Measurements from ENCODE around the gene CMPK2. TPM values are rescaled to one million over a fixed set of nuclear protein-coding genes. Genes with fewer than 3 reads are reported as not detected.

The CMPK2 gene
- total RNA-seq, 2 donors from 2014 or later, result 5.3 to 31.1 TPM

DNA sequence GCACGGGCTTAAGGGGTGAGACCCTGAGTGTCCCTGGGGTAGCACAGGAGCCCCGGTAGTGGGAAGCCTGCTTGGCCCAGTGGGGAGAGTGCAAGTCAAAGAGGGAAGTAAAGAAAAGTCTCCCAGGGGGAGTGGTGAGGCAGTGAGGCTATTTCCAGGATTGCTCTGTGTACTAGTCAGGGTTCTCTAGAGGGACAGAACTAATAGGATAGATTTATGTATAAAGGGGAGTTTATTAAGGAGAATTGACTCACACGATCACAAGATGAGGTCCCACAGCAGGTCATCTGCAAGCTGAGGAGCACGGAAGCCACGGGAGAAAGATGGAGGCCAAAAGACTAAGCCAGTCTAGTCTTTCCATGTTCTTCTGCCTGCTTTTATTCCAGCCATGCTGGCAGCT lies 45.5 kb downstream of the CMPK2 start:
- Histone ChIP-seq H3K27ac (no peak overlapping the region), H3K9me3 (no peaks in the 10 kb centered on the region), H3K4me1 (ENCODE audit: control insufficient read depth in 1 of 2, low read depth in 2 of 2) (no peaks in the 10 kb centered on the region), H3K36me3 (no peaks in the 10 kb centered on the region), H3K27me3 (replicated peaks; ENCODE audit: insufficient read depth) (no peaks in the 10 kb centered on the region), H3K4me3 (no peak overlapping the region)
- DNase-seq (ENCODE audit: low spot score) (no peak), ATAC-seq (ENCODE audit: insufficient number of reproducible peaks, low FRiP score, low read depth) (no peak)
- TF ChIP-seq CTCF (IDR thresholded peaks at IDR 0.05), result no peak

- no peak for DNase-seq (ENCODE audit: low spot score)
Observed at GRCh38 chr2:6819668-6820067, 46.0 kb downstream of the CMPK2 start.

DNA sequence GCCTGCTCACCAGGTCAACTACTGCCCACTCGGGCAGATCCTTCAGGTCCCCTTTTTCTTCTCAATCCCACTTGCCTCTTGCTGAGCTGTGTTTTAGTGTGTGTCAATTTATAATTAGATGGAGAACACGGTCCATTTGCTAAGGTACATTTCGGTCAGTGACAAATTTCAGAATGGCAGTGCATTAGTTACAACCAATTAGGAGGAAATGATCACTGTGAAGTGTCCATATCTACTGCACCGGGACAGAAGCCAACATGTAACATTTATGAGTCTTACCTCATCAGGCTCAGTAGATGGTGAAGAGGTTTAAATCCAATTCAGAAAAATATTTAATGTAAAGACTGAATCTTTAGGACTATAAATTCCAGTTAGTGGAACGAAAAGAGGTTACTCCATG lies 47.7 kb downstream of the CMPK2 start:
- TF ChIP-seq CTCF (IDR thresholded peaks at IDR 0.05), result no peak
- Histone ChIP-seq H3K27me3 (replicated peaks; ENCODE audit: insufficient read depth) (no peaks in the 10 kb centered on the region), H3K27ac (no peak overlapping the region), H3K4me3 (no peak overlapping the region), H3K4me1 (ENCODE audit: control insufficient read depth in 1 of 2, low read depth in 2 of 2) (no peaks in the 10 kb centered on the region), H3K36me3 (no peaks in the 10 kb centered on the region), H3K9me3 (no peaks in the 10 kb centered on the region)
- ATAC-seq (ENCODE audit: insufficient number of reproducible peaks, low FRiP score, low read depth) (no peak), DNase-seq (ENCODE audit: low spot score) (no peak)

More at GRCh38 chr2:6819668-6820067, 46.0 kb downstream of the CMPK2 start:
- Histone ChIP-seq H3K9me3 (no peaks in the 10 kb centered on the region), H3K27me3 (replicated peaks; ENCODE audit: insufficient read depth) (no peaks in the 10 kb centered on the region), H3K4me3 (no peak overlapping the region), H3K4me1 (ENCODE audit: control insufficient read depth in 1 of 2, low read depth in 2 of 2) (no peaks in the 10 kb centered on the region), H3K36me3 (no peaks in the 10 kb centered on the region), H3K27ac (no peak overlapping the region)
- TF ChIP-seq CTCF (IDR thresholded peaks at IDR 0.05), result no peak
- ATAC-seq (ENCODE audit: insufficient number of reproducible peaks, low FRiP score, low read depth), result no peak

GRCh38 chr2:6814869-6815268 lies 50.8 kb downstream of the CMPK2 start:
- no peak overlapping the region for H3K27ac ChIP-seq
- no peaks in the 10 kb centered on the region for H3K36me3 ChIP-seq
- TF ChIP-seq CTCF (IDR thresholded peaks at IDR 0.05), result no peak
- DNase-seq (ENCODE audit: low spot score), result no peak
- H3K4me1 ChIP-seq (ENCODE audit: control insufficient read depth in 1 of 2, low read depth in 2 of 2), result no peaks in the 10 kb centered on the region
- no peak overlapping the region for H3K4me3 ChIP-seq
- no peaks in the 10 kb centered on the region for H3K9me3 ChIP-seq
- ATAC-seq (ENCODE audit: insufficient number of reproducible peaks, low FRiP score, low read depth), result no peak
- no peaks in the 10 kb centered on the region for H3K27me3 ChIP-seq (replicated peaks; ENCODE audit: insufficient read depth)

GRCh38 chr2:6814312-6814711 lies 51.4 kb downstream of the CMPK2 start:
- Histone ChIP-seq H3K4me3 (no peak overlapping the region), H3K27ac (no peak overlapping the region)
- no peak for ATAC-seq (ENCODE audit: insufficient number of reproducible peaks, low FRiP score, low read depth)

More at GRCh38 chr2:6814312-6814711, 51.4 kb downstream of the CMPK2 start:
- TF ChIP-seq CTCF (IDR thresholded peaks at IDR 0.05), result no peak
- DNase-seq (ENCODE audit: low spot score), result no peak
- H3K9me3 ChIP-seq, result no peaks in the 10 kb centered on the region
- H3K27me3 ChIP-seq (replicated peaks; ENCODE audit: insufficient read depth), result no peaks in the 10 kb centered on the region
- H3K4me1 ChIP-seq (ENCODE audit: control insufficient read depth in 1 of 2, low read depth in 2 of 2), result no peaks in the 10 kb centered on the region
- no peaks in the 10 kb centered on the region for H3K36me3 ChIP-seq

Measured in thoracic aorta (tissue), 2 donors.